ENCODE data around the gene FOXG1.

Gene FOXG1

GRCh38 chr14:28766469-28766955 is at the start of gene FOXG1:
Gene FOXG1 (plus strand): TSS chr14:28766787. CDS start chr14:28767280, 493 bp downstream.
- no peak within 1 kb of the TSS for H3K4me2 ChIP-seq (ENCODE audit: insufficient read depth, low read length)
- no peak within 1 kb of the TSS for H3K27ac ChIP-seq (ENCODE audit: low read length)
- no peak within 1 kb of the TSS for H3K9ac ChIP-seq (ENCODE audit: low read depth, low read length)
- no peaks in the 10 kb centered on the region for H3K4me1 ChIP-seq (ENCODE audit: insufficient read depth, low read length)
- no peak within 1 kb of the TSS for H3K4me3 ChIP-seq (ENCODE audit: low read depth in 1 of 2, low read length in 2 of 2)
- no peak for ATAC-seq (ENCODE audit: insufficient read depth, low read depth)
- peaks cover 3% of the 10 kb centered on the region for H3K9me3 ChIP-seq (ENCODE audit: insufficient read depth, low read length, severe bottlenecking)
- H3K27me3 ChIP-seq (ENCODE audit: insufficient read depth, low read length, poor library complexity), result no peaks in the 10 kb centered on the region
- no peaks in the 10 kb centered on the region for H3K79me2 ChIP-seq (ENCODE audit: insufficient read depth, low read length)
- no peaks in the 10 kb centered on the region for H4K20me1 ChIP-seq (ENCODE audit: insufficient read depth, low read length)
- H2AFZ ChIP-seq (ENCODE audit: low read depth, low read length), result no peak within 1 kb of the TSS
- no peaks in the 10 kb centered on the region for H3K36me3 ChIP-seq (ENCODE audit: insufficient read depth, low read length)
- TF ChIP-seq EZH2 (IDR thresholded peaks at IDR 0.05; ENCODE audit: borderline replicate concordance, low read depth, low read length, severe bottlenecking) (no peak), CTCF (IDR thresholded peaks at IDR 0.05; ENCODE audit: borderline replicate concordance, extremely low read depth, low read length, poor library complexity, severe bottlenecking) (no peak)
- DNase-seq, result no peak

GRCh38 chr14:28719130-28719529 is 47.5 kb upstream of the FOXG1 start:
- Histone ChIP-seq H3K9me3 (ENCODE audit: insufficient read depth, low read length, severe bottlenecking) (no peaks in the 10 kb centered on the region), H3K9ac (ENCODE audit: low read depth, low read length) (no peak overlapping the region), H4K20me1 (ENCODE audit: insufficient read depth, low read length) (no peaks in the 10 kb centered on the region), H3K79me2 (ENCODE audit: insufficient read depth, low read length) (no peaks in the 10 kb centered on the region), H3K4me1 (ENCODE audit: insufficient read depth, low read length) (no peaks in the 10 kb centered on the region), H3K27me3 (ENCODE audit: insufficient read depth, low read length, poor library complexity) (no peaks in the 10 kb centered on the region), H3K4me3 (ENCODE audit: low read depth in 1 of 2, low read length in 2 of 2) (no peak overlapping the region), H2AFZ (ENCODE audit: low read depth, low read length) (no peak overlapping the region), H3K4me2 (ENCODE audit: insufficient read depth, low read length) (no peak overlapping the region), H3K36me3 (ENCODE audit: insufficient read depth, low read length) (no peaks in the 10 kb centered on the region), H3K27ac (ENCODE audit: low read length) (no peak overlapping the region)
- no peak for TF ChIP-seq CTCF (IDR thresholded peaks at IDR 0.05; ENCODE audit: borderline replicate concordance, extremely low read depth, low read length, poor library complexity, severe bottlenecking)
- no peak for TF ChIP-seq EZH2 (IDR thresholded peaks at IDR 0.05; ENCODE audit: borderline replicate concordance, low read depth, low read length, severe bottlenecking)
- no peak for ATAC-seq (ENCODE audit: insufficient read depth, low read depth)
- no peak for DNase-seq

DNA sequence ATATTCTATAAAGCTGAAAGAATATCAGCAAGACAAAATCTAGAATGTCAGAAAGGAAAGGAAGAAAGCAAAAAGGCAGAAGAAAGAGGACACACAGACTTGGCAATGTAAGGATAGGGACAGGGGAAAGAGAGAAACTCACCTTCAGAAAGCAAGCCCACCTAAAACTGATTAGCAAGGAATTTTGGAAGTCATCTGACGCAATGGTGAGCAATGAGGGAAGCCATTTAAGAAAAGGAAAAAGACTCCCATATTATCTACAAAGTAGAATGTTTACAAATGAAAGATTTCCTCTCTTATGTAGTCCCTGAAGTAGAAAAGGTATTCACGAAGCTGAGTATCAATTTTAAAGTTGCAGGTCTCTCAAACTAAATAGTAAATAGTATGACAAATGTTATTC is 35.2 kb upstream of the FOXG1 start:
- TF ChIP-seq EZH2 (IDR thresholded peaks at IDR 0.05; ENCODE audit: borderline replicate concordance, low read depth, low read length, severe bottlenecking) (no peak), CTCF (IDR thresholded peaks at IDR 0.05; ENCODE audit: borderline replicate concordance, extremely low read depth, low read length, poor library complexity, severe bottlenecking) (no peak)
- Histone ChIP-seq H3K36me3 (ENCODE audit: insufficient read depth, low read length) (no peaks in the 10 kb centered on the region), H2AFZ (ENCODE audit: low read depth, low read length) (no peak overlapping the region), H3K79me2 (ENCODE audit: insufficient read depth, low read length) (no peaks in the 10 kb centered on the region), H3K9me3 (ENCODE audit: insufficient read depth, low read length, severe bottlenecking) (no peaks in the 10 kb centered on the region), H3K27ac (ENCODE audit: low read length) (no peak overlapping the region), H3K4me3 (ENCODE audit: low read depth in 1 of 2, low read length in 2 of 2) (no peak overlapping the region), H3K4me1 (ENCODE audit: insufficient read depth, low read length) (no peaks in the 10 kb centered on the region), H4K20me1 (ENCODE audit: insufficient read depth, low read length) (no peaks in the 10 kb centered on the region), H3K27me3 (ENCODE audit: insufficient read depth, low read length, poor library complexity) (no peaks in the 10 kb centered on the region), H3K4me2 (ENCODE audit: insufficient read depth, low read length) (no peak overlapping the region), H3K9ac (ENCODE audit: low read depth, low read length) (no peak overlapping the region)
- ATAC-seq (ENCODE audit: insufficient read depth, low read depth), result no peak
- DNase-seq, result no peak
